ENCODE measurements around the gene LRIT1.
"Not testable (repeated sequence)": the region's sequence is repeated elsewhere in the genome, so short reads cannot be mapped to it uniquely, and the experiment has no call there.

The LRIT1 gene, protein sequence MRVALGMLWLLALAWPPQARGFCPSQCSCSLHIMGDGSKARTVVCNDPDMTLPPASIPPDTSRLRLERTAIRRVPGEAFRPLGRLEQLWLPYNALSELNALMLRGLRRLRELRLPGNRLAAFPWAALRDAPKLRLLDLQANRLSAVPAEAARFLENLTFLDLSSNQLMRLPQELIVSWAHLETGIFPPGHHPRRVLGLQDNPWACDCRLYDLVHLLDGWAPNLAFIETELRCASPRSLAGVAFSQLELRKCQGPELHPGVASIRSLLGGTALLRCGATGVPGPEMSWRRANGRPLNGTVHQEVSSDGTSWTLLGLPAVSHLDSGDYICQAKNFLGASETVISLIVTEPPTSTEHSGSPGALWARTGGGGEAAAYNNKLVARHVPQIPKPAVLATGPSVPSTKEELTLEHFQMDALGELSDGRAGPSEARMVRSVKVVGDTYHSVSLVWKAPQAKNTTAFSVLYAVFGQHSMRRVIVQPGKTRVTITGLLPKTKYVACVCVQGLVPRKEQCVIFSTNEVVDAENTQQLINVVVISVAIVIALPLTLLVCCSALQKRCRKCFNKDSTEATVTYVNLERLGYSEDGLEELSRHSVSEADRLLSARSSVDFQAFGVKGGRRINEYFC

GRCh38 chr10:84241185-84241790 lies at the start of gene LRIT1:
Gene LRIT1, minus strand, starts transcription at chr10:84241546. Its CDS starts 107 bp downstream, at chr10:84241439.
- no peak for DNase-seq (ENCODE audit: low read depth)
- H3K4me3 ChIP-seq (ENCODE audit: low read depth, low read length) = no peak within 1 kb of the TSS
- TF ChIP-seq CTCF (IDR thresholded peaks at IDR 0.05; ENCODE audit: control insufficient read depth, extremely low read depth, insufficient read depth) = no peak

DNA sequence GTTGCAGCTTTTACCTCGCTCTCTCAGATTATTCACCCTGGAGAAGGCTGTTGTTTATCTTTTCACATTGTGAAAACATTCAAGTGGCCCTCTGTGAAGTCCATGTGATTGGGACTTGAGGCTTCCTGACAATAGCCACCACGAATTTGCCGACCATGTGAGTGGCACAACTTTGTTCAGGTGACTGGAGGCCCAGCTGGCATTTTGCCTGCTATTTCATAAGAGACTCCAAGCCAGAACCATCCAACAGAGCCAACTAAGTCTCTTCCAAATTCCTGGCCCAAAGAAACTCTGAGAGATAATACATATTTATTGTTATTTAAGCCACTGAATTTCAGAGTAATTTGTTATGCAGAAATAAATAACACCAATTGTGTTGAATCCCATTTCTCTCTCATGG lies 48.9 kb upstream of the LRIT1 start:
- no peak for DNase-seq (ENCODE audit: low read depth)
- no peak overlapping the region for H3K4me3 ChIP-seq (ENCODE audit: low read depth, low read length)
- TF ChIP-seq CTCF (IDR thresholded peaks at IDR 0.05; ENCODE audit: control insufficient read depth, extremely low read depth, insufficient read depth) = no peak

DNA sequence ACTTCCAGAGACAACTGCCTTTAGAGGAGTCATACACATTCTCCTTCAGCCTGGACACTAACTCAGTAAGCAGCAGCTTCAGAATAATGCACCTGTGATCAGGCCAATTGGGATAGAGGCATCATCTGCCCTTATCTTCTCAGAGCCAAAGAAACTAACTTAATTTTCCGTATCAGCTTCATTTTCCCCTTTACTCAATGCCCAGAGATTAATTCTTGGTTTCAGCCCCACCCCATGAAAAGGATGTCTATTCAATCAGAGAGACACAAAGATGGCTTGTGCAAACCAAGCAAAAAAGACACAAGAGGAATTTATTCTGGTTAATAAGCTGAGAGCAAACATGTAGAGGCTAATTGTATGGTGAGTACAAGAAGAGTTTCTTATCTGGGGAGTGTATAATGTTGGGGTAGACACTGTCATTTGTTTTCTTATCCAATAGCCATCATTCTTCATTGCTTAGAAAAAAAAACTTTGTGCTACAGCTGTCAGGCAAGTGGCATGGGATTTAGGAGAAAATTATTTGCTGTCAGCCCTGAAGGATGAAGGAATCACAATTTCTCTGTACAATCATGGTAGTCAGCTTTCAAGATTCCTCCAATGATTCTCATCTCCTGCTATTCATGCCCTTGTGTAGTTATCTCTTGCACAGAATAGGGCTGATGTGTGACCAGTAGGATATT lies 48.3 kb upstream of the LRIT1 start:
- DNase-seq (ENCODE audit: low read depth) = no peak
- no peak overlapping the region for H3K4me3 ChIP-seq (ENCODE audit: low read depth, low read length)
- no peak for TF ChIP-seq CTCF (IDR thresholded peaks at IDR 0.05; ENCODE audit: control insufficient read depth, extremely low read depth, insufficient read depth)

- H3K4me3 ChIP-seq (ENCODE audit: low read depth, low read length) = no peak overlapping the region
- no peak for TF ChIP-seq CTCF (IDR thresholded peaks at IDR 0.05; ENCODE audit: control insufficient read depth, extremely low read depth, insufficient read depth)
- DNase-seq (ENCODE audit: low read depth) = no peak
Measured at GRCh38 chr10:84288151-84288550, 46.8 kb upstream of the LRIT1 start.

DNA sequence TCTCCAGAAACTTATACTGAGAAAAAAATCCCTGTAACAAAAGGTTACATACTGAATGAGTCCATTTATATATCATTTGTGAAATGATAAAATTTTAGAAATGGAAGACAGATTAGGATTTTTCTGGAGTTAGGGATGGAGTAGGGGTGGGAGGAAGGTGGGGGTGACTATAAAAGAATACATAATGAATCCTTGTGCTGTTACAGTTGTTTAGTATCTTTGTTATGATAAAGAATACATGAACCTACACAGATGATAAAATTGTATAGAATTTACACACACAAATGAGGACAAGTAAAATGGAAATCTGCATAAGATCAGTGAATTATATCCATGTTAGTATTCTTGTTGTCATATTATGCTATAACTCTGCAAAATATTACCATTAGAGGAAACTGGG lies 45.3 kb upstream of the LRIT1 start:
- no peak for DNase-seq (ENCODE audit: low read depth)
- TF ChIP-seq CTCF (IDR thresholded peaks at IDR 0.05; ENCODE audit: control insufficient read depth, extremely low read depth, insufficient read depth) = no peak
- no peak overlapping the region for H3K4me3 ChIP-seq (ENCODE audit: low read depth, low read length)

DNA sequence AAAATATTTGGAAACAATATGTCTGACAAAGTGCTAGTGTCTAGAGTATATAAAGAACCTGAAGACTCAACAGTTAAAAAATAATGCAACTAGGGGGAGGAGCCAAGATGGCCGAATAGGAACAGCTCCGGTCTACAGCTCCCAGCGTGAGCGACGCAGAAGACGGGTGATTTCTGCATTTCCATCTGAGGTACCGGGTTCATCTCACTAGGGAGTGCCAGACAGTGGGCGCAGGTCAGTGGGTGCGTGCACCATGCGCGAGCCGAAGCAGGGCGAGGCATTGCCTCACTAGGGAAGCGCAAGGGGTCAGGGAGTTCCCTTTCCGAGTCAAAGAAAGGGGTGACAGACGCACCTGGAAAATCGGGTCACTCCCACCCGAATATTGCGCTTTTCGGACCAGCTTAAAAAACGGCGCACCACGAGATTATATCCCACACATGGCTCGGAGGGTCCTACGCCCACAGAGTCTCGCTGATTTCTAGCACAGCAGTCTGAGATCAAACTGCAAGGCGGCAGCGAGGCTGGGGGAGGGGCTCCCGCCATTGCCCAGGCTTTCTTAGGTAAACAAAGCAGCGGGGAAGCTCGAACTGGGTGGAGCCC lies 38.6 kb upstream of the LRIT1 start:
- not testable (repeated sequence) for H3K4me3 ChIP-seq (ENCODE audit: low read depth, low read length); DNase-seq (ENCODE audit: low read depth)

DNA sequence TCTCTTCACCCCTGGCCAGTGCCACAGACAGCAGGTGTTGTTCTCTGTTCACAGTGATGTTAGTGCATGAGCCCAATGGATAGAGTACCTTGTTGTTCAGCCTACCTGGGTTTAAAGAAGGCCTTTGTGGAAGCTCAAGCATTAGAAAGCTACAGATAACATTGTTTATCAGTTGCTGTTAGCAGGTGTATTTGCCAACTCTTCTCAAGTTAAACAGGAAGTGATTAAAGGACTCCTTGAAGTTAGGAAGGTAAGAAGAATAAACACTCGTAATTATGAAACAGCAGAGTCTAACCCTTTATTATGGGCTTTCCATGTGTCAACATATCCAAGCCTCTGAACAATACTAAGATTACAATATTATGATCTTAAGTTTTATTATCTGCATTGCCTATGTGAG lies 29.4 kb upstream of the LRIT1 start:
- H3K4me3 ChIP-seq (ENCODE audit: low read depth, low read length) = no peak overlapping the region
- peak; percentile 65 for DNase-seq (ENCODE audit: low read depth)
- TF ChIP-seq CTCF (IDR thresholded peaks at IDR 0.05; ENCODE audit: control insufficient read depth, extremely low read depth, insufficient read depth) = no peak

Data from LNCaP clone FGC (cell line).